ENCODE results near the gene NEFH. TPM values are rescaled to one million over a fixed set of nuclear protein-coding genes. Genes with fewer than 3 reads are reported as not detected.
A peak's percentile ranks its signal among the peaks of the same experiment; 100 is the strongest.

Gene NEFH
- total RNA-seq, 4 donors from 2014 or later = 0.32 to 0.55 (median 0.37) TPM; not detected in 1

DNA sequence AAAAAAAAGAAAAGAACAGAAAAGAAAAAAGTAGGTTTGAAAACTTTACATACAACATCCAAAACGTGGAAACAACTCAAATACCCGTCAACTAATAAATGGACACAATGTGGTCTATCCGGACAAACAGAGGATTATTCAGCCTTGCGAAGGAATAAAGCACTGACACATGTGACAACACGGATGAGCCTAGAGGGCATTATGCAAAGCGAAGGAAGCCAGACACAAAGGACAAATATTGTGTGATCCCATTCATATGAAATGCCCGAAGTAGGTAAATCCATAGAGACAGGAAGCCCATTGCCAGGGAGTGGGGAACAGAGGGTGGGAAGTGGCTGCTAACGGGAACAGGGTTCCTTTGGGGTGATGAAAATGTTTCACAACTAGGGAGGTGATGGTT is 29.8 kb upstream of the NEFH start:
- intact Hi-C loops (cut with DNase I; ENCODE audit: low total_unique reads) = no loop called here
- no peak for TF ChIP-seq POLR2A (IDR thresholded peaks at IDR 0.05)
- TF ChIP-seq EP300 (IDR thresholded peaks at IDR 0.05; ENCODE audit: low read depth) = no peak
- TF ChIP-seq POLR2AphosphoS5 (IDR thresholded peaks at IDR 0.05) = no peak
- TF ChIP-seq, protein P1, sequence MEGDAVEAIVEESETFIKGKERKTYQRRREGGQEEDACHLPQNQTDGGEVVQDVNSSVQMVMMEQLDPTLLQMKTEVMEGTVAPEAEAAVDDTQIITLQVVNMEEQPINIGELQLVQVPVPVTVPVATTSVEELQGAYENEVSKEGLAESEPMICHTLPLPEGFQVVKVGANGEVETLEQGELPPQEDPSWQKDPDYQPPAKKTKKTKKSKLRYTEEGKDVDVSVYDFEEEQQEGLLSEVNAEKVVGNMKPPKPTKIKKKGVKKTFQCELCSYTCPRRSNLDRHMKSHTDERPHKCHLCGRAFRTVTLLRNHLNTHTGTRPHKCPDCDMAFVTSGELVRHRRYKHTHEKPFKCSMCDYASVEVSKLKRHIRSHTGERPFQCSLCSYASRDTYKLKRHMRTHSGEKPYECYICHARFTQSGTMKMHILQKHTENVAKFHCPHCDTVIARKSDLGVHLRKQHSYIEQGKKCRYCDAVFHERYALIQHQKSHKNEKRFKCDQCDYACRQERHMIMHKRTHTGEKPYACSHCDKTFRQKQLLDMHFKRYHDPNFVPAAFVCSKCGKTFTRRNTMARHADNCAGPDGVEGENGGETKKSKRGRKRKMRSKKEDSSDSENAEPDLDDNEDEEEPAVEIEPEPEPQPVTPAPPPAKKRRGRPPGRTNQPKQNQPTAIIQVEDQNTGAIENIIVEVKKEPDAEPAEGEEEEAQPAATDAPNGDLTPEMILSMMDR (IDR thresholded peaks at IDR 0.05) = no peak
- Histone ChIP-seq H3K4me1 (no peaks in the 10 kb centered on the region), H3K27me3 (no peaks in the 10 kb centered on the region), H3K27ac (no peak overlapping the region), H3K36me3 (no peaks in the 10 kb centered on the region), H3K9me3 (no peaks in the 10 kb centered on the region), H3K4me3 (no peak overlapping the region)
- DNase-seq = no peak
- WGBS, 2 donors (ENCODE audit: low coverage in 1 of 2) = 80 to 85% methylated on average over 7 to 8 of the region's 8 CpGs
- in situ Hi-C loops (cut with MboI; ENCODE audit: low pct_ligation_motif_present in 1 of 4, low pct_unique_long_range_greater_than_20kb in 1 of 4, low sequenced_read_pairs in 3 of 4) = no loop called here

DNA sequence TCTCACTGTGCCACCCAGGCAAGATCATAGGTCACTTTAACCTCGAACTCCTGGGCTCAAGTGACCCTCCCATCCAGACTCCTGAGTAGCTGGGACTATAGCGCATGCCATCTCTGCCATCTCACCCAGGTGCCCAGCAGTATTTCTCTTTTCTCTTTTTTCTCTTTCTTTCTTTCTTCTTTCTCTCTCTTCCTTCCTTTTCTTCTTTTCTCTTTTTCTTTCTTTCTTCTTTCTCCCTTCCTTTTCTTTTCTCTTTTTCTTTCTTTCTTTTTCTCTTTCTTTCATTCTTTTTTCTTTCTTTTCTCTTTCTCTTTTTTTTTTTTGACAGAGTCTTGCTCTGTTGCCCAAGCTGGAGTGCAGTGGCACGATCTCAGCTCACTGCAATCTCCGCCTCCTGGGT is 28.2 kb upstream of the NEFH start:
- H3K4me1 ChIP-seq = no peaks in the 10 kb centered on the region
- 83 to 90% methylated on average over 2 to 4 of the region's 4 CpGs for WGBS, 2 donors (ENCODE audit: low coverage in 1 of 2)

GRCh38 chr22:29454276-29454675 is 25.7 kb upstream of the NEFH start:
- H3K36me3 ChIP-seq = no peaks in the 10 kb centered on the region
- DNase-seq = no peak
- TF ChIP-seq POLR2A (IDR thresholded peaks at IDR 0.05) (no peak), EP300 (IDR thresholded peaks at IDR 0.05; ENCODE audit: low read depth) (no peak), POLR2AphosphoS5 (IDR thresholded peaks at IDR 0.05) (no peak)
- TF ChIP-seq, protein P1 (IDR thresholded peaks at IDR 0.05) = no peak
- intact Hi-C loops (cut with DNase I; ENCODE audit: low total_unique reads) (no loop called here), in situ Hi-C loops (cut with MboI; ENCODE audit: low pct_ligation_motif_present in 1 of 4, low pct_unique_long_range_greater_than_20kb in 1 of 4, low sequenced_read_pairs in 3 of 4) (no loop called here)
- H3K4me1 ChIP-seq = no peaks in the 10 kb centered on the region
- peak overlapping the region in 2 of 4 donors; percentile 6 to 7 for H3K27ac ChIP-seq
- H3K9me3 ChIP-seq = no peaks in the 10 kb centered on the region
- no peaks in the 10 kb centered on the region for H3K27me3 ChIP-seq
- WGBS, 2 donors (ENCODE audit: low coverage in 1 of 2) = 75% methylated on average over 8 of the region's 8 CpGs; no CpG with 5 or more reads in 1 of the 2 donors
- H3K4me3 ChIP-seq = no peak overlapping the region

More for the DNA sequence above, 28.2 kb upstream of the NEFH start:
- TF ChIP-seq POLR2A (IDR thresholded peaks at IDR 0.05) (no peak), EP300 (IDR thresholded peaks at IDR 0.05; ENCODE audit: low read depth) (no peak), POLR2AphosphoS5 (IDR thresholded peaks at IDR 0.05) (no peak)
- TF ChIP-seq, protein P1 (IDR thresholded peaks at IDR 0.05) = no peak
- Histone ChIP-seq H3K9me3 (no peaks in the 10 kb centered on the region), H3K27me3 (no peaks in the 10 kb centered on the region), H3K36me3 (no peaks in the 10 kb centered on the region), H3K4me3 (no peak overlapping the region), H3K27ac (no peak overlapping the region)
- no peak for DNase-seq
- intact Hi-C loops (cut with DNase I; ENCODE audit: low total_unique reads) (no loop called here), in situ Hi-C loops (cut with MboI; ENCODE audit: low pct_ligation_motif_present in 1 of 4, low pct_unique_long_range_greater_than_20kb in 1 of 4, low sequenced_read_pairs in 3 of 4) (no loop called here)

DNA sequence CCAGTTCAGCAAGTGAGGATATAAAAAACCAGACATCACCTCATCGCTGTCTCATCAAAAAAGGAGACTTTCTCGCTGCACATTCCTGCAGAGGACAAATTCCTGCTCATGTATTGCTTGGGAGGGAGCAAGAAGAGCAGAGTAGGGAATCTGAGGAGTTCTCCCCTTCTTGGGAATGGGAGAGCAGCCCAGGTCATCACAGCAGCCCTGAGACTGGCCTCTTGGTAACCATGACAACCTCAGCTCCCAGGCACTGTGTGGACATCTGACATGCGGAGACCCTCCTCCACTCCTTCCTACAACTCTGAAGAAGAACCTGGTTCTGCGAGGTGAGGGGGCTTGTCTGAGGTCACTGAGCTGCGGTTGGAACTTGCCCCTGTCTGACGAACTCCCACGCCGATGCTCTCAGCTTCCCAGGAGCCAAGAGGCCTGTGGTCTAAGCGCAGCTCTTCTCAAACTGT is 23.8 kb upstream of the NEFH start:
- TF ChIP-seq EP300 (IDR thresholded peaks at IDR 0.05; ENCODE audit: low read depth) (no peak), POLR2AphosphoS5 (IDR thresholded peaks at IDR 0.05) (no peak), POLR2A (IDR thresholded peaks at IDR 0.05) (no peak)
- TF ChIP-seq, protein P1 (IDR thresholded peaks at IDR 0.05) = no peak
- H3K9me3 ChIP-seq = no peaks in the 10 kb centered on the region
- intact Hi-C loops (cut with DNase I; ENCODE audit: low total_unique reads) (no loop called here), in situ Hi-C loops (cut with MboI; ENCODE audit: low pct_ligation_motif_present in 1 of 4, low pct_unique_long_range_greater_than_20kb in 1 of 4, low sequenced_read_pairs in 3 of 4) (no loop called here)
- H3K27ac ChIP-seq = no peak overlapping the region
- H3K36me3 ChIP-seq = no peaks in the 10 kb centered on the region
- no peak overlapping the region for H3K4me3 ChIP-seq
- H3K27me3 ChIP-seq = no peaks in the 10 kb centered on the region
- no peak for DNase-seq
- WGBS, 2 donors (ENCODE audit: low coverage in 1 of 2) = 77% methylated on average over 9 of the region's 9 CpGs; no CpG with 5 or more reads in 1 of the 2 donors
- H3K4me1 ChIP-seq = no peaks in the 10 kb centered on the region

Data from transverse colon (tissue), 4 donors.